GM23248 (cell line): ENCODE data around the gene TMA7.
"Not testable (repeated sequence)": the region's sequence is repeated elsewhere in the genome, so short reads cannot be mapped to it uniquely, and the experiment has no call there.

Source experiments
- EZH2 ChIP-seq: fragments of 200-600 bp; sonication (generic); IDR thresholded peaks from 2 replicates; pipeline ENCODE4 v1.6.1; 2018; ENCODE audit warnings: antibody characterized with exemption, mild to moderate bottlenecking; ENCODE audit not compliant: insufficient read depth, poor library complexity, severe bottlenecking
- EZH2phosphoT487 ChIP-seq: fragments of 200-600 bp; sonication (generic); IDR thresholded peaks from 2 replicates; pipeline ENCODE4 v1.6.1; 2018; ENCODE audit warnings: antibody characterized with exemption, moderate library complexity, mild to moderate bottlenecking, low read depth; ENCODE audit not compliant: insufficient read depth

GRCh38 chr3:48482822-48483221, 42.8 kb downstream of the TMA7 start:
- not testable (repeated sequence) for TF ChIP-seq EZH2phosphoT487, EZH2
